GM15510 (cell line): ENCODE data around the gene HOTAIR.

Experiments
- POLR2A ChIP-seq: IDR thresholded peaks from 3 replicates; pipeline ENCODE4 v1.6.1; 2011; ENCODE audit warnings: borderline replicate concordance; ENCODE audit not compliant: insufficient read length; ENCODE audit errors: extremely low read depth

The HOTAIR gene

GRCh38 chr12:53985994-53986685 is 11.4 kb upstream of the HOTAIR start:
- TF ChIP-seq POLR2A, result no peak

DNA sequence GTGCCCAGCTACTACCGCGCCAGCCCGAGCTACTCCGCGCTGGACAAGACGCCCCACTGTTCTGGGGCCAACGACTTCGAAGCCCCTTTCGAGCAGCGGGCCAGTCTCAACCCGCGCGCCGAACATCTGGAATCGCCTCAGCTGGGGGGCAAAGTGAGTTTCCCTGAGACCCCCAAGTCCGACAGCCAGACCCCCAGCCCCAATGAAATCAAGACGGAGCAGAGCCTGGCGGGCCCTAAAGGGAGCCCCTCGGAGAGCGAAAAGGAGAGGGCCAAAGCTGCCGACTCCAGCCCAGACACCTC is 10.9 kb upstream of the HOTAIR start:
- no peak for TF ChIP-seq POLR2A

GRCh38 chr12:53984901-53985691 is 10.3 kb upstream of the HOTAIR start, which contains the start of gene HOXC10:
Gene HOXC10, plus strand, starts transcription at chr12:53985146. Its CDS starts 114 bp downstream, at chr12:53985260.
- TF ChIP-seq POLR2A, result no peak

DNA sequence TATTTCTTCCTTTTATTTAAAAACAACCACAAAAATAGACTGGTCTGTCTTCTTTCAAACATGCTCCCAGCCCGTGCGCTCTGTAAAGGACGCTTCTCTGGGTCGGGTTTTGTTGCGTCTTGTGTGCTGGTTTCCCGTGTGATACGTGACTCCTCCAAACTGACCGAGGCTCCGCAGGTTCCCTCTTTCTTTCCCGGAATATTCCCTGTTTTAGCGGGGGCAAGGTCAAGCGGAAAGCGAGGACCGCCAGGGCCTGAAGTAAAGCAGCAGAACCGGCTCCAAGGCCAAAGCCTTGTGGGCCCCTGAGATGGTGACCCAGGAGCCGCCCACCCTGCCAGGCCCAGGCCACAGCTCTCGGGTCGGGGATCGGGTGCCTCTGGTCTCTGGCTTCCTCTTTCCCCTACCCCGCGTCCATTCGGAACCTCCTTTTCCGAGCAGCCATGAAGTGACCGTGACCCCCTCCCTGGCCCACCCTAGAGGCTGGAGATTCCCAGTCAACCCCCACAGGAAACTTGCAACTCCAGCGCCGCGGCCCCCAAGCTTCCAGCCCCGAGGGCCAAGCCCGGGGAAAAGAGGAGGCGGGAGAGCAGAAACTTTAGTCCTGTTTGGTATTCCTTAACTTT is 9.3 kb upstream of the HOTAIR start:
- TF ChIP-seq POLR2A, result no peak

DNA sequence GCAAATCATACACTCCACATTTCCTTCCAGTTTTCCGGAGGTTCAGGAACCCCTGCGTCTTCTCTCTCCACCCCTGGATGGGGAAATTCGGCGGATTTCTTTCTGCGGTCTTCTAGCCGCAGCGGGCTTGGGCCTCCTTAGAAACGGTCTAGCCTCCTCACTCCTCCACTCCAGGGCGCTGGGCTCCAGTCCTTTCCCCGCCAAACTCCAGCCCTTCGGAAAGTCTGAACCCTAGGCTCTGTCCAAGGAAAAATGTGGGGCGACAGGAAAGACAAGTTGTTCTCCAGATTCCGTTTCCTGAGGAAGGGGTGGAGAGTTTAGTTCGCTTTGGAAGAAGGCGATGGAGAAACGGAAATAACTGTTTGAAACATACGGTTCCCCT is 8.8 kb upstream of the HOTAIR start:
- no peak for TF ChIP-seq POLR2A

DNA sequence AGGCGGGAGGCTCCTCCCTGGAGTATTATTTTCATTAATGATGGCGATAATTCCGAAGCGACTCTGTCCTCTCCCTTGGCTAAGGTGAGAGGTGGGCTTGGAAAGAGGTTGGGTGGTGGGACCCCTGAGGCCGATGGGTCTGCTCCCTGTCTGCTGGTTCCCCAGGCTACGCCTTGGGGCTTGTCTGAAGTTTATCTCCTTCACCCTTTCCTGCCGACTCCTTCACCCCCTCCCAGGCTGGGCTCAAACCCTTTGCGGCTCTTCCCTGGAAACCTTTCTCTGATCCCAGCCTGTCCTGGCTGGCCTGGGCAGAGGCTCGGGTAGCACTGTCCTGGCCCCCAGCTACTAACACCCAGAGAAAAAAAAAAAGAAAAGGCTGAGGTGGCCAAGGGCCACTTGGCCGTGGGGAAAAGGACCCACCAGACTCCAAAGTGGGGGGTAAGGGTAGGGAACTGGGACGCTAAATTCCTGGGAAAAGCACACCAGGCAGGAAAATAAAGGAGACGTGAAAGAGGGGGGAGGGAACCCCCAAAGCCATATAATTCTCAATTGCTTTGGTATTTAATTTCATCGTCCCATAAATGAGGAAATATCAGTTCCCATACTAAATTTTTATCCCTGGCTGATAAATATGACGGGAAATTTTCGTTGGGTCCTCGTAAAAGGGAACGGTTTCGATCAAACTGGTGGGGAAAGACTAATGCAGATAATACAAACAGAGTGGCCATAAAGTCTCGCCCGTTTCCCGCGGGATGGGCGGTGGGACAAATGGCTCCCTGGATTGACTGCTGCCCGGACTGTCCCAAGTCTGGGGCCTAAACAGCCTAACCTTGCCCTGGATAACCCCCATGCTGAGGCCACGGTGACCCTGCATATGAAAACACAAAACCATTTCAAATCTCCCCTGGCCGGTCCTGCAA is 8.2 kb upstream of the HOTAIR start:
- TF ChIP-seq POLR2A, result no peak

GRCh38 chr12:53981634-53982565 is 7.1 kb upstream of the HOTAIR start:
- TF ChIP-seq POLR2A, result no peak

- TF ChIP-seq POLR2A, result no peak
Observed at GRCh38 chr12:53980802-53981496, 6.2 kb upstream of the HOTAIR start.

- TF ChIP-seq POLR2A, result no peak
Observed at GRCh38 chr12:53980104-53980801, 5.5 kb upstream of the HOTAIR start.

DNA sequence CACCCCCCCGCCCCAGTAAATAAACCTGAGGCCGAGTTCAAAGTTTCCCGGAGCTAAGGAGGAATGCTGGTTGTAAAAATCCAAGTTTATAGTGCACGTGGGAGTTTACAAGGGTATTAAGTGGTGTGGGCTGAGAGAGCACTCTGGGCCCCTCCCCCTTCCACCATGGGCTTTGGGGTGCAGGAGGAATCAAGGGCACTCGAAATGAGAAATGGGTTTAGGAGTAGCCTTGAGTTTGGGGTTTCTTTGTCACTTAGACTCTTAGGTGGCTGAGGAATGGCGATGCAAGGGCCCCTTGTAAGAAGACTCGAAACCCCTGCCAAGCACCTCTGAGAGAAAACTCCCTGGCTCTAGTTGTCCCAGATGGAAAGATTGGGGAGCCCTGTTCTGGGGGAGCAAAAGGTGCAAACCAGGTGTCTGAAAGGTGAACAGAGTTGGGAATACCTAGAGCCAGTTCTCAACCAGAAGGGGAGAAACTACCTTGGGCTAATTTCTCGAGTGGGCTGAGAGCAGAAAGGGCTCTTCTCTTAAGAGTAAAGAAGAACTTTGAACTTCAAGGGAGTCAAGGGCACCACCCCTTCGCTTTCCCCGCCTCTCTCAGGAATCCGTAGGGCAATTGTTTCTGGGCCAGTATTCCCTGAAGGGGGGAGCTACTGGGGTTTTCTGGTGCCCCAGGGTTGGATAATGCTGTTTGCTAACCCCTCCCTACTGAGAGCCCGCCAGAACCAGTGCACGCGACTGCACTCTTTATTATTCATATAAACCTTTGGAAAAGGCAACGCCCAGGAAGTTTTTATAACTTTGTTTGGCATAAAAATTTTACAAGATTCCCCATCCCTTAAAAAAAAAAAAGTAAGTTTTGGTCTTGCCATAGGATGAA is 4.0 kb upstream of the HOTAIR start:
- TF ChIP-seq POLR2A, result no peak

DNA sequence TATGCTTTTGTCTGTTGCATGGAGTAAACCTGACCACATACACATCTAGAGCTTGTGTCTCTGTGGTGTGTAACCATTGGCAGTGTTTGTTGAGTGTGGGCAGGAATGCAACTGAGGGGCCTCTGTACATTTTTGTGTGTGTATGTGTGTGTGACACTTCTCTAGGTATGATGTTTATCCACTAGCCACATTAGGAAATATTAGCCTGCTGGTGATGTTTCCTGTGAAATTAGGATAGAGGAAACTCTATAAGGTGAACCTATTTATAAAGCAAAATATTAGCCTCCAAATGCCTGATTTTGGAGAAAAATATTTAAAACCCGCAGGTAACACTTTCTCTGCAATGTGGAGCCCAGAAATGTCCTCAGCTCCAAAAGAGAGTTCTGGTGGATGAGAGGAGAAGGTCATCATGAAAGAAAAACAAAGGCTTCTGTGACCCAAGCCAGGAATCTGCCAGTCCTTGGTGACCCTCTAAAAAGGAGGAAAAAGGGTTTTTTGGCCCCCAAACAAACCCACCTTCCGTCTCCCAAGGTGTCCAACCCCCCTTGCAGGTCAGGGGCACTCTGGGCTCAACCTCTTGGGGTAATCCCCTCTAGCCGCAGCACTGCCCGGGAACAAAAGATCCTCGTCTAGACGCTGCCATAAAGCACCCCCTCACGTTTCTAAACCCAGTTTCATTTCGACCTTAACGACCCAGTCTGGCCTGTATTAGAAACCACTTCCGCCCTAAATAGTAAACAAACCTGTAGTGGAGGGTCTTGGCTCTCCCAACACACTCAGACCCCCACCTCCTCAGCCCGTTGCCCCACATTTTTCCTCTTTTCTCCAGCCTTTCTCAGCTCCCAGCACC is 3.1 kb upstream of the HOTAIR start:
- TF ChIP-seq POLR2A, result no peak
